Right lobe of liver (tissue), 6 donors: Measurements from ENCODE around the gene ARMH4. TPM values are rescaled to one million over a fixed set of nuclear protein-coding genes. Genes with fewer than 3 reads are reported as not detected.

Experiments used
- ATAC-seq, 4 donors: fragments of 200-7000 bp; cut with Tn5 transposase; one replicate each; pipeline ENCODE4 v1.9.1; 2020; ENCODE audit warnings: mild to moderate bottlenecking in 4 of 4, moderate library complexity in 4 of 4
- DNase-seq, 3 donors: peaks; one replicate each; pipeline ENCODE4 v3.0.0-alpha.2; 2020
- H3K27ac ChIP-seq, 3 donors: fragments of 200-600 bp; one replicate each; pipeline ENCODE4 v1.8.0; 2022
- H3K27me3 ChIP-seq, 2 donors: fragments of 200-600 bp; one replicate each; pipeline ENCODE4 v1.8.0; 2022
- H3K36me3 ChIP-seq, 4 donors: fragments of 200-600 bp; sonication (generic) in 1 of 4; one replicate each; pipeline versions ENCODE4 v1.5.1 to v1.8.0; 2017 to 2022; ENCODE audit warnings: control low read depth in 1 of 4
- H3K4me1 ChIP-seq, 4 donors: fragments of 200-600 bp; sonication (generic) in 1 of 4; one replicate each; pipeline versions ENCODE4 v1.5.1 to v1.8.0; 2017 to 2022; ENCODE audit warnings: control low read depth in 1 of 4
- H3K4me3 ChIP-seq, 3 donors: fragments of 200-600 bp; one replicate each; pipeline ENCODE4 v1.8.0; 2022
- H3K9me3 ChIP-seq, 4 donors: fragments of 200-600 bp; sonication (generic) in 1 of 4; one replicate each; pipeline versions ENCODE4 v1.5.1 to v1.8.0; 2017 to 2022; ENCODE audit warnings: control low read depth in 1 of 4
- CTCF ChIP-seq, 4 donors: fragments of 200-600 bp in 3 of 4; fragments of 450-650 bp in 1 of 4; IDR thresholded peaks; one replicate each; pipeline versions ENCODE4 v1.5.1 to v1.8.0; 2016 to 2022; ENCODE audit warnings: antibody characterized with exemption in 4 of 4, mild to moderate bottlenecking in 2 of 4
- POLR2A ChIP-seq: fragments of 450-650 bp; IDR thresholded peaks from one replicate; pipeline ENCODE4 v1.6.1; 2017; ENCODE audit warnings: antibody characterized with exemption, mild to moderate bottlenecking
- WGBS: methylation state at CpG from one replicate; pipeline ENCODE4 v1.1.6; 2018; ENCODE audit warnings: low coverage, low lambda C conversion rate; ENCODE audit not compliant: insufficient coverage; ENCODE audit errors: missing lambda C conversion rate; 5-methylcytosine and 5-hydroxymethylcytosine counted together
- intact Hi-C, 2 donors: fragments of 100-400 bp; cut with DNase I; formaldehyde crosslinking; loops; one replicate each; pipeline versions ENCODE4 v1.11.2 to v1.14.1; 2022
- total RNA-seq, 6 experiments: library from RNA; depleted of rRNA in 2 of 6; stranded (reverse); fragments of >200 nt in 2 of 6; fragmentation: NEBNext Ultra II Directional in 3 of 6; extraction: Animal tissue kit (Norgen Biotek cat#: 25700) in 3 of 6; gene quantifications; one replicate each; pipeline versions ENCODE4 v1.1.0 to v1.2.4, GENCODE V29; 2016 to 2023
- donor health status: DM: no; HTN: yes; CAD: no.
- donor health status: DM: no; HTN: no; CAD: no.
- donor health status: DM: no; HTN: no; CAD: no.
- donor health status: DM: no; HTN: yes; CAD: no.
- donor health status: DM: no; HTN: yes; CAD: no.

ARMH4 gene
- total RNA-seq, 6 experiments from 2014 or later = 0.25 to 2.1 (median 0.62) TPM

DNA sequence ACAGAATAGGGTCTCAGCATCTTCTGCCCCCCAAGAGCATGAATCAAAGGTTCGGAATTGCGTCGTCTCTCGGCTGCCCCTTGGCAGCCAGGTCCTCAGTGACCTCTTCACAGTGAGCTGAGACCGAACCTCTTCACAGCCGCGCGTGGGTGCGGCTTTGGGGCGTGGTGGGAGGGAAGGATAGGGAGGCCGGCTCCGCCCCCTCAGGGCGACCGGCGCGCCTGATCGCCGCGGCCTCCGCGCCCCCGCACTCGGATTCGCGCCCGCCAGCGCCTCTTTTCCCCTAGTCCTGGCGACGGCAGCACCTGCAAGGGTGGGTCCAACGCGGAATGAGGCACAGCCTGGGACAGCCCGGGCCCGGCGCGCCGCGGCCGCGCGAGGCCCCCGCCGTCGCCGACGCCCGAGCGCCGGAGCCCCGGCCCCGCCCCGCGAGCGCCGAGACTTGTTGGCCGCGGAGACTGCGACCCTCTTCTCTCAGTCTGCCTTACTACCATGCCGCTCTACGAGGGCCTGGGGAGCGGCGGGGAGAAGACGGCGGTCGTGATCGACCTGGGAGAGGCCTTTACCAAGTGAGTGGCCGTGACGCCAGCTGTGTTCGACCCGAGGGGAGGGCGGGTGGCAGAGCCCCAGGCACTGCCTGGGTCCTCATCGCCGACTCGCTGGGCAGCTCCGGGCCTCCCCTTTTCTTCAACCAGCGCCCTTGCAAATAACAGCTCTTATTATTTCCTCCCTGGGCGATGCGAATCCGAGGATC, 47.9 kb upstream of the ARMH4 start, which contains the start of gene ACTR10:
TSS of gene ACTR10 (plus strand) at position 424 of the 754 bp plus-strand sequence. CDS start at position 493, 69 bp downstream.
- WGBS = 0% methylated on average over 3 of the region's 78 CpGs
- Histone ChIP-seq H3K4me1 (peaks cover 0 to 10% (median 1%) of the 10 kb centered on the region in 4 donors), H3K9me3 (no peaks in the 10 kb centered on the region), H3K27ac (peak within 1 kb of the TSS; percentile 74 to 91 (median 89)), H3K4me3 (peak within 1 kb of the TSS; percentile 80 to 98 (median 95)), H3K27me3 (no peaks in the 10 kb centered on the region), H3K36me3 (peaks cover 0 to 10% (median 0%) of the 10 kb centered on the region in 4 donors)
- TF ChIP-seq CTCF (IDR thresholded peaks at IDR 0.05) = peak in 1 of 4 donors; percentile 14
- TF ChIP-seq POLR2A = peak; percentile 47
- ATAC-seq (peak; percentile 97 to 99 (median 98)), DNase-seq (peak; percentile 93 to 95 (median 93))
- intact Hi-C loops = no loop called here

GRCh38 chr14:58198086-58198485, 46.1 kb upstream of the ARMH4 start:
- Histone ChIP-seq H3K9me3 (no peaks in the 10 kb centered on the region), H3K4me1 (peaks cover 0 to 10% (median 1%) of the 10 kb centered on the region in 4 donors), H3K36me3 (peaks cover 0 to 3% (median 0%) of the 10 kb centered on the region in 4 donors), H3K27ac (no peak overlapping the region), H3K4me3 (no peak overlapping the region), H3K27me3 (no peaks in the 10 kb centered on the region)
- no peak for DNase-seq
- no peak for ATAC-seq
- 71% methylated on average over 5 of the region's 5 CpGs for WGBS
- no peak for TF ChIP-seq CTCF (IDR thresholded peaks at IDR 0.05)
- TF ChIP-seq POLR2A = no peak
- intact Hi-C loops = no loop called here

DNA sequence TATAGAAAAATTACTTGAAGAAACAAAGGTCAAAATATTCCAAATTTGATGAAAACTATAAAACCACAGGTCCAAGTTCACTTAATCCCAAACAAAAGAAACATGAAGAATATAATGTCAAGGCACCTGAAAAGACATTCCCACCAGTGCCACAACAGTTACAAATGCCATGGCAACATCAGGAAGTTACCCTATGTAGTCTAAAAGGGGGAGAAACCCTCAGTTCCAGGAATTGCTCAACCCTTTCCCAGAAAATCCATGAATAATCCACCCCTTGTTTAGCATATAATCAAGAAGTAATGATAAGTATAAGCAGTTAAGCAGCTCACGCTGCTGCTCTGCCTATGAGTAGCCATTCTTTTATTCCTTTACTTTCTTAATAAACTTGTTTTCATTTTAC, 44.2 kb upstream of the ARMH4 start:
- DNase-seq (no peak), ATAC-seq (no peak)
- no peak overlapping the region for H3K4me3 ChIP-seq
- H3K36me3 ChIP-seq = no peaks in the 10 kb centered on the region
- H3K27me3 ChIP-seq = no peaks in the 10 kb centered on the region
- no peak overlapping the region for H3K27ac ChIP-seq
- intact Hi-C loops = no loop called here
- H3K4me1 ChIP-seq = peaks cover 0 to 5% (median 0%) of the 10 kb centered on the region in 4 donors
- WGBS = 81% methylated on average over 1 of the region's 1 CpG
- no peaks in the 10 kb centered on the region for H3K9me3 ChIP-seq
- TF ChIP-seq POLR2A (no peak), CTCF (IDR thresholded peaks at IDR 0.05) (no peak)

DNA sequence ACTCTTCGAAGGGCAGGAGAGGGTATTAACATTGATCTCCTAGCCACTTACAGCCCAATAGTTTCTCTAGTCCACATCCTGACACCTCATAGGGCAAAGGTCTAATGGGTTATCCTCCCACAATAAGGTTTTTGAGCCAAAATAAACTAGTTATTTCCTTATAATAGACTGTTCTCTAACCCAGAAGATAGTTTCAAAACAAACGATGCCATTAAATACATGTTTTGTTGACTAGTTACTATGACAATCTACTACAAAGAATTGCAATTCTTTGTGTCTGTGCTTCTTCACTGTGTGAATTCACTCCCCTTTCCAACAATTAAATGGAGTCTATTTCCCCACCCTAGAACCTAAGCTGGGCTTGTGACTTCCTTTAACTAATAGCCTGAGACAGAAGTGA, 41.5 kb upstream of the ARMH4 start:
- no peaks in the 10 kb centered on the region for H3K9me3 ChIP-seq
- H3K36me3 ChIP-seq = no peaks in the 10 kb centered on the region
- H3K4me1 ChIP-seq = no peaks in the 10 kb centered on the region
- TF ChIP-seq CTCF (IDR thresholded peaks at IDR 0.05) = no peak
- TF ChIP-seq POLR2A = no peak
- intact Hi-C loops = no loop called here
- WGBS = 44% methylated on average over 2 of the region's 2 CpGs
- DNase-seq = no peak
- H3K27ac ChIP-seq = no peak overlapping the region
- peak in 3 of 4 donors; percentile 42 to 90 (median 52) for ATAC-seq
- H3K27me3 ChIP-seq = no peaks in the 10 kb centered on the region
- H3K4me3 ChIP-seq = no peak overlapping the region
